K562 (cell line): ENCODE data around the gene DIRAS1. TPM values are rescaled to one million over a fixed set of nuclear protein-coding genes. Genes with fewer than 3 reads are reported as not detected.

ENCODE experiments used
- ATAC-seq: fragments of 200-7000 bp; cut with Tn5 transposase; 3 replicates; pipeline ENCODE4 v1.9.1; 2020; ENCODE audit warnings: moderate library complexity
- BruUV-seq: library from RNA; stranded (reverse); fragments of 400-500 nt; replicated peaks from 2 replicates; lab custom pipeline; 2021; lab: Mats Ljungman, UMichigan
- CTCF ChIA-PET: fragments of 300-600 bp; formaldehyde crosslinking; extraction: SDS; loops from one replicate; lab custom pipeline; 2021; ENCODE audit warnings: low intra/inter-chr PET ratio; lab: Yijun Ruan, JAX
- POLR2A ChIA-PET: fragments of 300-600, 350-650 bp; sonication (Branson Sonifier 250); formaldehyde crosslinking; extraction: SDS; loops from one replicate; lab custom pipeline; 2021; ENCODE audit warnings: antibody characterized with exemption, inconsistent platforms; lab: Yijun Ruan, JAX
- DNase-seq, 4 experiments: peaks; one replicate each; pipeline versions ENCODE4 v3.0.0 to v3.0.0-alpha.2; 2011 to 2018; ENCODE audit warnings: low spot score in 3 of 4, mixed read lengths in 3 of 4; ENCODE audit errors: extremely low read depth in 1 of 4
- FAIRE-seq: peaks from 2 replicates; lab custom pipeline; 2011; peaks lifted over from hg19 to GRCh38; lab: Jason Lieb, UNC
- H2AFZ ChIP-seq: 2 replicates; pipeline ENCODE4 v1.6.0; 2011; ENCODE audit warnings: low read depth, low read length, control low read depth, inconsistent platforms
- H3K27ac ChIP-seq: fragments of 200-600 bp; 3 replicates; pipeline ENCODE4 v1.8.0; 2011; ENCODE audit warnings: low read depth, mild to moderate bottlenecking, control low read depth, inconsistent platforms, low read length, moderate library complexity, mixed read lengths; ENCODE audit errors: extremely low read depth
- H3K27me3 ChIP-seq, 2 experiments: fragments of 300-600 bp in 1 of 2; 2 replicates in 1 of 2; 3 replicates in 1 of 2; pipeline versions ENCODE4 v1.6.0 to v1.8.0; 2011; ENCODE audit warnings: inconsistent platforms in 2 of 2, low read length in 2 of 2, mild to moderate bottlenecking in 1 of 2, mixed read lengths in 1 of 2, moderate library complexity in 1 of 2; ENCODE audit not compliant: control insufficient read depth in 2 of 2, insufficient read depth in 2 of 2
- H3K36me3 ChIP-seq: fragments of 300-600 bp; 3 replicates; pipeline ENCODE4 v1.8.0; 2011; ENCODE audit warnings: mild to moderate bottlenecking, low read length, inconsistent platforms; ENCODE audit not compliant: control insufficient read depth, insufficient read depth
- H3K4me1 ChIP-seq, 2 experiments: fragments of 200-600 bp in 1 of 2; replicated peaks in 1 of 2; 2 replicates in 1 of 2; 3 replicates in 1 of 2; pipeline versions ENCODE4 v1.5.1 to v1.8.0; 2011; ENCODE audit warnings: inconsistent platforms in 2 of 2, low read length in 2 of 2, mild to moderate bottlenecking in 1 of 2, mixed read lengths in 1 of 2, moderate library complexity in 1 of 2; ENCODE audit not compliant: control insufficient read depth in 2 of 2, insufficient read depth in 2 of 2
- H3K4me2 ChIP-seq: 2 replicates; pipeline ENCODE4 v1.6.1; 2011; ENCODE audit warnings: low read length, control low read depth, inconsistent platforms, mixed read lengths; ENCODE audit not compliant: insufficient read depth
- H3K4me3 ChIP-seq: fragments of 200-600 bp; sonication (generic), shearing (Covaris generic); 2 replicates; pipeline ENCODE4 v1.5.1; 2016; ENCODE audit warnings: control low read depth, inconsistent platforms
- H3K79me2 ChIP-seq: fragments of 200-600 bp; 3 replicates; pipeline ENCODE4 v1.8.0; 2011; ENCODE audit warnings: low read length, inconsistent platforms; ENCODE audit not compliant: control insufficient read depth, insufficient read depth
- H3K9ac ChIP-seq, 2 experiments: 2 replicates each; pipeline versions ENCODE4 v1.6.0 to v1.6.1; 2011; ENCODE audit warnings: low read depth in 2 of 2, low read length in 2 of 2, control low read depth in 1 of 2, inconsistent platforms in 1 of 2, mild to moderate bottlenecking in 1 of 2, mixed read lengths in 1 of 2; ENCODE audit not compliant: insufficient read depth in 1 of 2
- H3K9me1 ChIP-seq: one replicate; pipeline ENCODE4 v1.6.0; 2011; ENCODE audit warnings: inconsistent platforms, mild to moderate bottlenecking, low read length, moderate library complexity; ENCODE audit not compliant: control insufficient read depth, insufficient read depth
- H3K9me3 ChIP-seq: replicated peaks from 2 replicates; pipeline ENCODE4 v1.5.1; 2011; ENCODE audit warnings: low read depth, low read length, inconsistent platforms; ENCODE audit not compliant: control insufficient read depth, insufficient read depth
- H4K20me1 ChIP-seq: replicated peaks from 2 replicates; pipeline ENCODE4 v1.6.1; 2011; ENCODE audit warnings: low read length, inconsistent platforms, mixed read lengths; ENCODE audit not compliant: control insufficient read depth, insufficient read depth
- DNMT1 ChIP-seq: fragments of 450-650 bp; IDR thresholded peaks from 2 replicates; pipeline ENCODE4 v1.6.1; 2016; ENCODE audit warnings: antibody characterized with exemption, mild to moderate bottlenecking
- E2F6 ChIP-seq, 2 experiments: IDR thresholded peaks; 2 replicates each; pipeline ENCODE4 v1.6.1; 2011; ENCODE audit warnings: borderline replicate concordance in 1 of 2, control low read depth in 1 of 2, low read depth in 1 of 2, low read length in 1 of 2, mild to moderate bottlenecking in 1 of 2, mixed read lengths in 1 of 2, moderate library complexity in 1 of 2; ENCODE audit not compliant: insufficient read depth in 1 of 2, insufficient read length in 1 of 2, poor library complexity in 1 of 2, severe bottlenecking in 1 of 2; ENCODE audit errors: extremely low read depth in 1 of 2
- KAT8 ChIP-seq: fragments of 450-650 bp; IDR thresholded peaks from 2 replicates; pipeline ENCODE4 v1.6.1; 2016; ENCODE audit warnings: low read depth, mild to moderate bottlenecking
- KDM2B ChIP-seq: fragments of 250-450 bp; sonication (Bioruptor Pico); IDR thresholded peaks from 2 replicates; pipeline ENCODE4 v1.8.0; 2021; ENCODE audit warnings: mild to moderate bottlenecking, moderate library complexity
- MTF1 ChIP-seq: fragments of 250-450 bp; sonication (Bioruptor Pico); IDR thresholded peaks from 2 replicates; pipeline ENCODE4 v1.9.0; 2021; ENCODE audit warnings: moderate library complexity, mild to moderate bottlenecking, inconsistent platforms, borderline replicate concordance
- NR0B1 ChIP-seq: fragments of 450-650 bp; IDR thresholded peaks from one replicate; pipeline ENCODE4 v1.6.1; 2018; ENCODE audit warnings: mild to moderate bottlenecking, moderate library complexity; ENCODE audit not compliant: partially characterized antibody
- SIRT6 ChIP-seq: IDR thresholded peaks from one replicate; pipeline ENCODE4 v1.6.1; 2012; ENCODE audit warnings: low read depth, mild to moderate bottlenecking, control low read depth, inconsistent platforms, low read length, moderate library complexity
- USF1 ChIP-seq: sonication (generic); formaldehyde crosslinking; IDR thresholded peaks from 2 replicates; pipeline ENCODE4 v1.9.0; 2022; ENCODE audit warnings: mild to moderate bottlenecking, missing genetic modification reagents
- ZNF143 ChIP-seq: sonication (generic); formaldehyde crosslinking; IDR thresholded peaks from 2 replicates; pipeline ENCODE4 v1.9.0; 2022; ENCODE audit warnings: mild to moderate bottlenecking, missing genetic modification reagents
- ZNF212 ChIP-seq: fragments of 450-650 bp; formaldehyde crosslinking; IDR thresholded peaks from 2 replicates; pipeline ENCODE4 v1.4.0; 2020; ENCODE audit warnings: mild to moderate bottlenecking
- ZNF436 ChIP-seq: fragments of 250-450, 450-650 bp; sonication (Bioruptor Pico); formaldehyde crosslinking; IDR thresholded peaks from 2 replicates; pipeline ENCODE4 v1.7.0; 2020; ENCODE audit warnings: mild to moderate bottlenecking
- ZZZ3 ChIP-seq: fragments of 450-650 bp; IDR thresholded peaks from 2 replicates; pipeline ENCODE4 v1.6.1; 2016; ENCODE audit warnings: antibody characterized with exemption, mild to moderate bottlenecking, moderate library complexity
- WGBS: fragments of 100-300 bp; shearing (Covaris generic); methylation state at CpG from one replicate; pipeline ENCODE4 v1.1.6; 2016; ENCODE audit warnings: low coverage, mixed read lengths; ENCODE audit not compliant: insufficient coverage; ENCODE audit errors: missing lambda C conversion rate; 5-methylcytosine and 5-hydroxymethylcytosine counted together
- in situ Hi-C: fragments of 300-500 bp; cut with MboI; formaldehyde crosslinking; loops from 4 replicates; pipeline ENCODE4 v1.15.0; 2018; ENCODE audit warnings: inconsistent platforms, mixed read lengths
- intact Hi-C: fragments of 100-400 bp; cut with micrococcal nuclease; formaldehyde crosslinking; loops from 2 replicates; pipeline ENCODE4 v1.14.2; 2022
- polyA plus RNA-seq, 8 experiments: library from polyadenylated mRNA; depleted of rRNA in 4 of 8; stranded (reverse) in 5 of 8; unstranded in 3 of 8; fragments of >200 nt; fragmentation: Nextera tagmentation in 2 of 8; fragmentation: Illumina TruSeq in 1 of 8; extraction: Ambion mirVana in 2 of 8; extraction: Trizol in 1 of 8; gene quantifications; 2 replicates each; pipeline versions ENCODE4 v1.2.1 to v1.2.3, GENCODE V29; 2011 to 2014; ENCODE audit warnings: inconsistent platforms in 1 of 8, missing spikeins in 1 of 8
- total RNA-seq, 7 experiments: library from RNA; depleted of rRNA in 6 of 7; stranded (reverse); fragments of >200 nt in 6 of 7; fragmentation: Illumina TruSeq in 2 of 7; extraction: Trizol in 2 of 7; gene quantifications; 2 replicates each; pipeline versions ENCODE4 v1.2.1 to v1.2.3, GENCODE V29; 2011 to 2021; ENCODE audit warnings: low replicate concordance in 1 of 7

The DIRAS1 gene
- total and polyA plus RNA-seq, 9 of the 15 experiments (the other 6 are each of a cell fraction or from before 2014, with no cell fraction given), result 0.11 to 12.0 (median 2.9) TPM

- H3K79me2 ChIP-seq, result no peaks in the 10 kb centered on the region
- ATAC-seq (no peak), DNase-seq (no peak), FAIRE-seq (no peak)
- BruUV-seq, result no TSS peak
- H3K27ac ChIP-seq, result no peak overlapping the region
- H3K36me3 ChIP-seq, result peaks cover 67% of the 10 kb centered on the region; the same call in 2 of the 3 replicates
- H3K9ac ChIP-seq, result no peak overlapping the region; a peak in 1 of 4 replicates
- no peaks in the 10 kb centered on the region for H3K9me1 ChIP-seq
- H3K4me3 ChIP-seq, result no peak overlapping the region
- in situ Hi-C loops (no loop called here), intact Hi-C loops (no loop called here)
- H3K4me1 ChIP-seq, result peaks cover 0 to 14% of the 10 kb centered on the region in 2 experiments; a peak in 1 of 5 replicates
- POLR2A ChIA-PET, result no interaction called here
- no peak overlapping the region for H3K4me2 ChIP-seq
- H3K27me3 ChIP-seq, result no peaks in the 10 kb centered on the region
- TF ChIP-seq DNMT1, result no peak
- TF ChIP-seq USF1 (CRISPR knock-in tag), result no peak
- TF ChIP-seq KDM2B (CRISPR knock-in tag), result no peak
- TF ChIP-seq E2F6 (IDR thresholded peaks at IDR 0.05; ENCODE audit: borderline replicate concordance in 1 of 2, extremely low read depth in 1 of 2, insufficient read depth in 1 of 2, insufficient read length in 1 of 2, low read depth in 1 of 2, low read length in 1 of 2, poor library complexity in 1 of 2, severe bottlenecking in 1 of 2), result no peak
- TF ChIP-seq ZNF143, result no peak
- TF ChIP-seq SIRT6, result no peak
- no peak for TF ChIP-seq MTF1 (CRISPR knock-in tag)
- TF ChIP-seq ZNF212 (CRISPR knock-in tag), result no peak
- no peak for TF ChIP-seq KAT8
- no peak for TF ChIP-seq NR0B1
- TF ChIP-seq ZNF436 (CRISPR knock-in tag), result no peak
- no peak for TF ChIP-seq ZZZ3
- CTCF ChIA-PET, result no interaction called here
- H2AFZ ChIP-seq, result no peak overlapping the region
- 95% methylated on average over 13 of the region's 16 CpGs for WGBS
- no peaks in the 10 kb centered on the region for H4K20me1 ChIP-seq
- H3K9me3 ChIP-seq, result no peaks in the 10 kb centered on the region
Observed at GRCh38 chr19:2755448-2755705, 34.2 kb upstream of the DIRAS1 start.
